PFSK-1 (cell line): Measurements from ENCODE around the gene PGBD5.

ENCODE experiments used
- FOXP2 ChIP-seq: optimal IDR thresholded peaks from 2 replicates; pipeline ENCODE3; 2011; ENCODE audit warnings: borderline replicate concordance, control low read depth, inconsistent platforms; ENCODE audit not compliant: insufficient read depth; ENCODE audit errors: extremely low read length, extremely low read depth
- POLR2AphosphoS5 ChIP-seq: IDR thresholded peaks from 2 replicates; pipeline ENCODE4 v1.6.1; 2012; ENCODE audit warnings: low read depth, mild to moderate bottlenecking, control low read depth, low read length, moderate library complexity
- REST ChIP-seq, 2 experiments: IDR thresholded peaks; 2 replicates each; pipeline versions ENCODE4 v1.6.1 to v1.8.0; 2011 to 2012; ENCODE audit warnings: low read depth in 2 of 2, low read length in 2 of 2, control low read depth in 1 of 2, inconsistent platforms in 1 of 2, mild to moderate bottlenecking in 1 of 2, moderate library complexity in 1 of 2; ENCODE audit not compliant: insufficient read depth in 1 of 2
- SIN3A ChIP-seq: IDR thresholded peaks from 2 replicates; pipeline ENCODE4 v1.6.1; 2012; ENCODE audit warnings: mild to moderate bottlenecking, low read length, moderate library complexity, borderline replicate concordance; ENCODE audit not compliant: insufficient read depth
- TAF1 ChIP-seq: IDR thresholded peaks from 2 replicates; pipeline ENCODE4 v1.6.1; 2012; ENCODE audit warnings: low read length, control low read depth, borderline replicate concordance; ENCODE audit not compliant: insufficient read depth

PGBD5 gene

GRCh38 chr1:230422221-230422981 lies 3.7 kb downstream of the PGBD5 start:
- no peak for TF ChIP-seq REST (IDR thresholded peaks at IDR 0.05; ENCODE audit: insufficient read depth in 1 of 2, low read depth in 2 of 2, low read length in 2 of 2)
- TF ChIP-seq FOXP2: no peak
- TF ChIP-seq SIN3A: no peak
- no peak for TF ChIP-seq TAF1
- TF ChIP-seq POLR2AphosphoS5: no peak

- TF ChIP-seq TAF1: no peak
- TF ChIP-seq SIN3A: no peak
- TF ChIP-seq REST (IDR thresholded peaks at IDR 0.05; ENCODE audit: insufficient read depth in 1 of 2, low read depth in 2 of 2, low read length in 2 of 2): no peak
- no peak for TF ChIP-seq FOXP2
- TF ChIP-seq POLR2AphosphoS5: no peak
Observed at GRCh38 chr1:230421481-230421880, 4.7 kb downstream of the PGBD5 start.

- no peak for TF ChIP-seq FOXP2
- no peak for TF ChIP-seq REST (IDR thresholded peaks at IDR 0.05; ENCODE audit: insufficient read depth in 1 of 2, low read depth in 2 of 2, low read length in 2 of 2)
- TF ChIP-seq SIN3A: no peak
- TF ChIP-seq POLR2AphosphoS5: no peak
- TF ChIP-seq TAF1: no peak
Observed at GRCh38 chr1:230416430-230416829, 9.7 kb downstream of the PGBD5 start.

- TF ChIP-seq POLR2AphosphoS5: no peak
- TF ChIP-seq FOXP2: no peak
- TF ChIP-seq TAF1: no peak
- TF ChIP-seq REST (IDR thresholded peaks at IDR 0.05; ENCODE audit: insufficient read depth in 1 of 2, low read depth in 2 of 2, low read length in 2 of 2): no peak
- TF ChIP-seq SIN3A: no peak
Observed at GRCh38 chr1:230415405-230416132, 10.6 kb downstream of the PGBD5 start.
